HEK293 (cell line): Measurements from ENCODE around the gene BHLHE41.
A peak's percentile ranks its signal among the peaks of the same experiment; 100 is the strongest.

Source experiments
- GLIS1 ChIP-seq: fragments of 450-650 bp; formaldehyde crosslinking; IDR thresholded peaks from 2 replicates; pipeline ENCODE4 v1.5.1; 2016; ENCODE audit warnings: missing biosample characterization, missing genetic modification characterization
- HIC1 ChIP-seq: fragments of 450-650 bp; formaldehyde crosslinking; IDR thresholded peaks from 2 replicates; pipeline ENCODE4 v1.5.1; 2016; ENCODE audit warnings: missing biosample characterization, missing genetic modification characterization
- MZF1 ChIP-seq: fragments of 450-650 bp; formaldehyde crosslinking; IDR thresholded peaks from 2 replicates; pipeline ENCODE4 v1.5.1; 2017; ENCODE audit warnings: missing biosample characterization, missing genetic modification characterization, borderline replicate concordance
- PRDM10 ChIP-seq: fragments of 450-650 bp; formaldehyde crosslinking; IDR thresholded peaks from 2 replicates; pipeline ENCODE4 v1.5.1; 2016; ENCODE audit warnings: missing biosample characterization, missing genetic modification characterization
- SALL2 ChIP-seq: fragments of 450-650 bp; formaldehyde crosslinking; IDR thresholded peaks from 2 replicates; pipeline ENCODE4 v1.5.0; 2017; ENCODE audit warnings: missing biosample characterization, mild to moderate bottlenecking, missing genetic modification characterization, borderline replicate concordance
- WT1 ChIP-seq: fragments of 450-650 bp; formaldehyde crosslinking; IDR thresholded peaks from 2 replicates; pipeline ENCODE4 v1.5.1; 2016; ENCODE audit warnings: missing biosample characterization, missing genetic modification characterization
- ZBTB48 ChIP-seq: fragments of 450-650 bp; formaldehyde crosslinking; IDR thresholded peaks from 2 replicates; pipeline ENCODE4 v1.5.1; 2016; ENCODE audit warnings: missing biosample characterization, missing genetic modification characterization
- ZFHX2 ChIP-seq: fragments of 450-650 bp; formaldehyde crosslinking; conservative IDR thresholded peaks from 2 replicates; pipeline ENCODE4 v1.5.1; 2016; ENCODE audit warnings: missing biosample characterization, missing genetic modification characterization
- ZNF157 ChIP-seq: fragments of 450-650 bp; formaldehyde crosslinking; IDR thresholded peaks from 2 replicates; pipeline ENCODE4 v1.5.1; 2016; ENCODE audit warnings: missing biosample characterization, missing genetic modification characterization
- ZNF26 ChIP-seq: fragments of 450-650 bp; formaldehyde crosslinking; IDR thresholded peaks from 2 replicates; pipeline ENCODE4 v1.5.1; 2016; ENCODE audit warnings: missing biosample characterization, missing genetic modification characterization
- ZNF292 ChIP-seq: fragments of 450-650 bp; formaldehyde crosslinking; IDR thresholded peaks from 2 replicates; pipeline ENCODE4 v1.5.1; 2016; ENCODE audit warnings: low read depth, missing biosample characterization, missing genetic modification characterization, borderline replicate concordance
- ZNF302 ChIP-seq: fragments of 450-650 bp; formaldehyde crosslinking; IDR thresholded peaks from 2 replicates; pipeline ENCODE4 v1.5.1; 2016; ENCODE audit warnings: missing biosample characterization, missing genetic modification characterization, low read depth
- ZNF391 ChIP-seq: fragments of 450-650 bp; formaldehyde crosslinking; IDR thresholded peaks from 2 replicates; pipeline ENCODE4 v1.5.1; 2016; ENCODE audit warnings: low read depth, missing biosample characterization, missing genetic modification characterization, borderline replicate concordance
- ZNF514 ChIP-seq: fragments of 450-650 bp; formaldehyde crosslinking; IDR thresholded peaks from 2 replicates; pipeline ENCODE4 v1.5.1; 2016; ENCODE audit warnings: missing biosample characterization, missing genetic modification characterization
- ZNF518A ChIP-seq: fragments of 450-650 bp; formaldehyde crosslinking; conservative IDR thresholded peaks from 2 replicates; pipeline ENCODE4 v1.5.1; 2016; ENCODE audit warnings: low read depth, missing biosample characterization, missing genetic modification characterization
- ZNF624 ChIP-seq: fragments of 450-650 bp; formaldehyde crosslinking; IDR thresholded peaks from 2 replicates; pipeline ENCODE4 v1.5.1; 2017; ENCODE audit warnings: missing biosample characterization, missing genetic modification characterization
- ZNF660 ChIP-seq: fragments of 450-650 bp; IDR thresholded peaks from 2 replicates; pipeline ENCODE4 v1.5.1; 2018; ENCODE audit warnings: missing biosample characterization, mild to moderate bottlenecking, missing genetic modification characterization
- ZNF76 ChIP-seq: fragments of 450-650 bp; formaldehyde crosslinking; IDR thresholded peaks from 2 replicates; pipeline ENCODE4; 2016; ENCODE audit warnings: low read depth, missing biosample characterization, missing genetic modification characterization, borderline replicate concordance
- ZNF830 ChIP-seq: fragments of 450-650 bp; IDR thresholded peaks from 2 replicates; pipeline ENCODE4 v1.5.0; 2018; ENCODE audit warnings: missing biosample characterization, missing genetic modification characterization, low read depth, mild to moderate bottlenecking, moderate library complexity
- ZSCAN23 ChIP-seq: fragments of 450-650 bp; formaldehyde crosslinking; IDR thresholded peaks from 2 replicates; pipeline ENCODE4 v1.5.1; 2016; ENCODE audit warnings: missing biosample characterization, missing genetic modification characterization
- ZSCAN30 ChIP-seq: fragments of 450-650 bp; IDR thresholded peaks from 2 replicates; pipeline ENCODE4 v1.5.1; 2018; ENCODE audit warnings: missing biosample characterization, mild to moderate bottlenecking, missing genetic modification characterization, moderate library complexity
- TF ChIP-seq, protein P1 (sequence below): fragments of 450-650 bp; formaldehyde crosslinking; IDR thresholded peaks from 2 replicates; pipeline ENCODE4 v1.5.1; 2016; ENCODE audit warnings: missing biosample characterization, missing genetic modification characterization
- TF ChIP-seq, protein P2 (sequence below): fragments of 450-650 bp; formaldehyde crosslinking; IDR thresholded peaks from 2 replicates; pipeline ENCODE4 v1.5.1; 2016; ENCODE audit warnings: missing biosample characterization, missing genetic modification characterization

The BHLHE41 gene

GRCh38 chr12:26125400-26126339 is 833 bp upstream of the BHLHE41 start (continued):
- TF ChIP-seq HIC1 (tag by site-specific recombination) (peak; percentile 96), ZSCAN30 (peak; percentile 75; the same call in 1 of the 2 replicates), ZNF514 (tag by site-specific recombination) (no peak), GLIS1 (tag by site-specific recombination) (peak; percentile 80), WT1 (tag by site-specific recombination) (peak; percentile 80), ZNF157 (tag by site-specific recombination) (no peak), ZNF302 (tag by site-specific recombination) (no peak), ZNF26 (no peak), ZNF76 (peak; percentile 61; the same call in 1 of the 2 replicates), ZNF518A (tag by site-specific recombination) (no peak), ZNF830 (tag by site-specific recombination) (no peak), PRDM10 (tag by site-specific recombination) (peak; percentile 76), MZF1 (no peak; the same call in 1 of the 2 replicates), ZNF624 (tag by site-specific recombination) (no peak), ZFHX2 (peak; percentile 82), ZSCAN23 (tag by site-specific recombination) (no peak), ZNF292 (no peak), ZBTB48 (tag by site-specific recombination) (peak; percentile 15; the same call in 1 of the 2 replicates), ZNF660 (tag by site-specific recombination) (0 out of 2 replicates have a peak, but pooled peaks have one; percentile 10), SALL2 (no peak), ZNF391 (tag by site-specific recombination) (peak; percentile 54; the same call in 1 of the 2 replicates)
- TF ChIP-seq, protein P1, sequence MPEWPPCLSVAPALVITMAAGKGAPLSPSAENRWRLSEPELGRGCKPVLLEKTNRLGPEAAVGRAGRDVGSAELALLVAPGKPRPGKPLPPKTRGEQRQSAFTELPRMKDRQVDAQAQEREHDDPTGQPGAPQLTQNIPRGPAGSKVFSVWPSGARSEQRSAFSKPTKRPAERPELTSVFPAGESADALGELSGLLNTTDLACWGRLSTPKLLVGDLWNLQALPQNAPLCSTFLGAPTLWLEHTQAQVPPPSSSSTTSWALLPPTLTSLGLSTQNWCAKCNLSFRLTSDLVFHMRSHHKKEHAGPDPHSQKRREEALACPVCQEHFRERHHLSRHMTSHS, result no peak
- TF ChIP-seq, protein P2, sequence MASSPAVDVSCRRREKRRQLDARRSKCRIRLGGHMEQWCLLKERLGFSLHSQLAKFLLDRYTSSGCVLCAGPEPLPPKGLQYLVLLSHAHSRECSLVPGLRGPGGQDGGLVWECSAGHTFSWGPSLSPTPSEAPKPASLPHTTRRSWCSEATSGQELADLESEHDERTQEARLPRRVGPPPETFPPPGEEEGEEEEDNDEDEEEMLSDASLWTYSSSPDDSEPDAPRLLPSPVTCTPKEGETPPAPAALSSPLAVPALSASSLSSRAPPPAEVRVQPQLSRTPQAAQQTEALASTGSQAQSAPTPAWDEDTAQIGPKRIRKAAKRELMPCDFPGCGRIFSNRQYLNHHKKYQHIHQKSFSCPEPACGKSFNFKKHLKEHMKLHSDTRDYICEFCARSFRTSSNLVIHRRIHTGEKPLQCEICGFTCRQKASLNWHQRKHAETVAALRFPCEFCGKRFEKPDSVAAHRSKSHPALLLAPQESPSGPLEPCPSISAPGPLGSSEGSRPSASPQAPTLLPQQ, result peak; percentile 48; the same call in 1 of the 2 replicates
